ENCODE measurements around the gene RASA2. TPM values are rescaled to one million over a fixed set of nuclear protein-coding genes. Genes with fewer than 3 reads are reported as not detected.

The RASA2 gene
- polyA plus RNA-seq, 1 donor from 2014 or later, result 37.5 TPM

DNA sequence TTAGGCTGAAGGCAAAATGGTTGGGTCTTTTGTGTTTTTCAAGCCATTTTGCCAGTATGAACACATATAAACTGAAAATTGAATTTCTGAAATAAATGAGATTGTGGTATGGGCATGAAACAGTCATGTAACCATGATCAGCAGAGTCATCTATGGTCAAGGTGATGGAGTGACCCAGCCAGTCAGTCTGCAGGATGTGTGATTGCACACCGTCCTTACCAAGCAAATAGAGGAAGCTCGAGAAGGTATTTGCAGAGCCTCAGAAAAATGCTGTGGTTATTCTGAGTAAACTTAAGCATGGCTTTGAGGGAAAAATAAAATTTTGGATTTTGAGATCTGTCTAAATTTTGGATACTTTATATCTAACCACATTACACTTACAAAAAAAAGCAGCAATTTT, 155.4 kb downstream of the RASA2 start (continued):
- TF ChIP-seq SMC3 (conservative IDR thresholded peaks at IDR 0.05; ENCODE audit: poor library complexity) (no peak), POLR2AphosphoS5 (IDR thresholded peaks at IDR 0.05) (no peak)

DNA sequence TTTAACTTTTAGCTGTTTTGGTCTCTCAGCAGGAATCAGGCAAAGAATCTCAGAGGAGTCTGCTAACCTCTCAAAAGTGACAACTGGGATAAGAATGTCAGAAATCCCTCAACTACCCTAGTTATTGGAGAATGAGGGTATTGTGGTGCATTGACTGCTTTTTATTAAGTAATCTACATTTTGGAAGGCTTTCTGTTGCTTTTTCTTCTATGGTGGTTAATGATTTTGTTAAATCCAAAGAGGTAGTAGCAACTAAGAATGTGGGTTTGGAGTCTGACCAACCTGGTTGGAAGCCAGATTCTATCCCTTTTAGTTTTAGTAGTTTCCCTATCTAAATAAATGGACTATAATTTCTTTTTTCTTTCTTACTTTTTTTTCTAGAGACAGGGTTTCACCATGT, 156.6 kb downstream of the RASA2 start:
- H3K9me2 ChIP-seq (ENCODE audit: insufficient read depth, low read length), result no peaks in the 10 kb centered on the region
- no peaks in the 10 kb centered on the region for H3F3A ChIP-seq (ENCODE audit: insufficient read depth, low read length, poor library complexity, severe bottlenecking)
- no peak overlapping the region for H3K4me3 ChIP-seq (ENCODE audit: low read length)
- no peaks in the 10 kb centered on the region for H3K27me3 ChIP-seq (ENCODE audit: insufficient read depth, low read depth, low read length)
- no peak overlapping the region for H2AFZ ChIP-seq (ENCODE audit: low read depth, low read length)
- TF ChIP-seq RAD21 (conservative IDR thresholded peaks at IDR 0.05) (no peak), EP300 (conservative IDR thresholded peaks at IDR 0.05; ENCODE audit: poor library complexity, severe bottlenecking) (no peak), EZH2 (IDR thresholded peaks at IDR 0.05; ENCODE audit: borderline replicate concordance, insufficient read depth, low read length, poor library complexity, severe bottlenecking) (no peak), SMC3 (conservative IDR thresholded peaks at IDR 0.05; ENCODE audit: poor library complexity) (no peak), MXI1 (conservative IDR thresholded peaks at IDR 0.05; ENCODE audit: poor library complexity, severe bottlenecking) (no peak), POLR2AphosphoS5 (IDR thresholded peaks at IDR 0.05) (no peak), TAF1 (IDR thresholded peaks at IDR 0.05; ENCODE audit: low read depth) (no peak)
- TF ChIP-seq, protein P1, sequence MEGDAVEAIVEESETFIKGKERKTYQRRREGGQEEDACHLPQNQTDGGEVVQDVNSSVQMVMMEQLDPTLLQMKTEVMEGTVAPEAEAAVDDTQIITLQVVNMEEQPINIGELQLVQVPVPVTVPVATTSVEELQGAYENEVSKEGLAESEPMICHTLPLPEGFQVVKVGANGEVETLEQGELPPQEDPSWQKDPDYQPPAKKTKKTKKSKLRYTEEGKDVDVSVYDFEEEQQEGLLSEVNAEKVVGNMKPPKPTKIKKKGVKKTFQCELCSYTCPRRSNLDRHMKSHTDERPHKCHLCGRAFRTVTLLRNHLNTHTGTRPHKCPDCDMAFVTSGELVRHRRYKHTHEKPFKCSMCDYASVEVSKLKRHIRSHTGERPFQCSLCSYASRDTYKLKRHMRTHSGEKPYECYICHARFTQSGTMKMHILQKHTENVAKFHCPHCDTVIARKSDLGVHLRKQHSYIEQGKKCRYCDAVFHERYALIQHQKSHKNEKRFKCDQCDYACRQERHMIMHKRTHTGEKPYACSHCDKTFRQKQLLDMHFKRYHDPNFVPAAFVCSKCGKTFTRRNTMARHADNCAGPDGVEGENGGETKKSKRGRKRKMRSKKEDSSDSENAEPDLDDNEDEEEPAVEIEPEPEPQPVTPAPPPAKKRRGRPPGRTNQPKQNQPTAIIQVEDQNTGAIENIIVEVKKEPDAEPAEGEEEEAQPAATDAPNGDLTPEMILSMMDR (IDR thresholded peaks at IDR 0.05; ENCODE audit: poor library complexity, severe bottlenecking), result no peak
- TF ChIP-seq, protein P2, sequence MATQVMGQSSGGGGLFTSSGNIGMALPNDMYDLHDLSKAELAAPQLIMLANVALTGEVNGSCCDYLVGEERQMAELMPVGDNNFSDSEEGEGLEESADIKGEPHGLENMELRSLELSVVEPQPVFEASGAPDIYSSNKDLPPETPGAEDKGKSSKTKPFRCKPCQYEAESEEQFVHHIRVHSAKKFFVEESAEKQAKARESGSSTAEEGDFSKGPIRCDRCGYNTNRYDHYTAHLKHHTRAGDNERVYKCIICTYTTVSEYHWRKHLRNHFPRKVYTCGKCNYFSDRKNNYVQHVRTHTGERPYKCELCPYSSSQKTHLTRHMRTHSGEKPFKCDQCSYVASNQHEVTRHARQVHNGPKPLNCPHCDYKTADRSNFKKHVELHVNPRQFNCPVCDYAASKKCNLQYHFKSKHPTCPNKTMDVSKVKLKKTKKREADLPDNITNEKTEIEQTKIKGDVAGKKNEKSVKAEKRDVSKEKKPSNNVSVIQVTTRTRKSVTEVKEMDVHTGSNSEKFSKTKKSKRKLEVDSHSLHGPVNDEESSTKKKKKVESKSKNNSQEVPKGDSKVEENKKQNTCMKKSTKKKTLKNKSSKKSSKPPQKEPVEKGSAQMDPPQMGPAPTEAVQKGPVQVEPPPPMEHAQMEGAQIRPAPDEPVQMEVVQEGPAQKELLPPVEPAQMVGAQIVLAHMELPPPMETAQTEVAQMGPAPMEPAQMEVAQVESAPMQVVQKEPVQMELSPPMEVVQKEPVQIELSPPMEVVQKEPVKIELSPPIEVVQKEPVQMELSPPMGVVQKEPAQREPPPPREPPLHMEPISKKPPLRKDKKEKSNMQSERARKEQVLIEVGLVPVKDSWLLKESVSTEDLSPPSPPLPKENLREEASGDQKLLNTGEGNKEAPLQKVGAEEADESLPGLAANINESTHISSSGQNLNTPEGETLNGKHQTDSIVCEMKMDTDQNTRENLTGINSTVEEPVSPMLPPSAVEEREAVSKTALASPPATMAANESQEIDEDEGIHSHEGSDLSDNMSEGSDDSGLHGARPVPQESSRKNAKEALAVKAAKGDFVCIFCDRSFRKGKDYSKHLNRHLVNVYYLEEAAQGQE (IDR thresholded peaks at IDR 0.05; ENCODE audit: borderline replicate concordance), result no peak
- no peaks in the 10 kb centered on the region for H4K20me1 ChIP-seq (ENCODE audit: insufficient read depth)
- H3K9ac ChIP-seq (ENCODE audit: low read length), result no peak overlapping the region
- H3K27ac ChIP-seq (ENCODE audit: low read length), result no peak overlapping the region
- no peaks in the 10 kb centered on the region for H3K79me2 ChIP-seq (replicated peaks; ENCODE audit: insufficient read depth, low read length)
- H3K9me3 ChIP-seq (ENCODE audit: low read length), result no peaks in the 10 kb centered on the region
- no peak overlapping the region for H3K4me2 ChIP-seq (ENCODE audit: low read length)
- no peaks in the 10 kb centered on the region for H3K36me3 ChIP-seq (ENCODE audit: insufficient read depth, low read length)

DNA sequence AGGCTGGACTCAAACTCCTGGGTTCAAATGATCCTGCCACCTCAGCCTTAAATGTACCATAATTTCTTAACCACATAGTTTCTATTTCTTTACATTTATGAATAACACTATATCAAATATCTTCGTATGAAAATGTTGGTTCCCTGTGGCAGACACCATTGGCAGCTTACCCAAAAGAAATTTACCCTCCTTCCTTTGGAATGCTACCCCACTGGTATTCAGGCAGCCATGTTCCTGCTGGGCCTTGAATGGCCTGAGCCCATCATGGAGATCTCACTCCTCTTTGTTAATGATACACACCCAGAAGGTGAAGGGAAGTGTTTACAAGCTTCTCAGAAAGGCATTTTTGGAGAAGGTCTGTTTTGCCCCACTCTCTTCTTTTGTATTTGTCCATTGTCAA, 157.0 kb downstream of the RASA2 start:
- Histone ChIP-seq H3F3A (ENCODE audit: insufficient read depth, low read length, poor library complexity, severe bottlenecking) (no peaks in the 10 kb centered on the region), H3K27me3 (ENCODE audit: insufficient read depth, low read depth, low read length) (no peaks in the 10 kb centered on the region), H3K9me3 (ENCODE audit: low read length) (no peaks in the 10 kb centered on the region), H3K79me2 (replicated peaks; ENCODE audit: insufficient read depth, low read length) (no peaks in the 10 kb centered on the region), H3K4me2 (ENCODE audit: low read length) (no peak overlapping the region), H3K4me3 (ENCODE audit: low read length) (no peak overlapping the region), H3K27ac (ENCODE audit: low read length) (no peak overlapping the region), H3K36me3 (ENCODE audit: insufficient read depth, low read length) (no peaks in the 10 kb centered on the region), H3K9me2 (ENCODE audit: insufficient read depth, low read length) (no peaks in the 10 kb centered on the region), H3K9ac (ENCODE audit: low read length) (no peak overlapping the region), H2AFZ (ENCODE audit: low read depth, low read length) (no peak overlapping the region), H4K20me1 (ENCODE audit: insufficient read depth) (no peaks in the 10 kb centered on the region)
- TF ChIP-seq SMC3 (conservative IDR thresholded peaks at IDR 0.05; ENCODE audit: poor library complexity) (no peak), MXI1 (conservative IDR thresholded peaks at IDR 0.05; ENCODE audit: poor library complexity, severe bottlenecking) (no peak), TAF1 (IDR thresholded peaks at IDR 0.05; ENCODE audit: low read depth) (no peak), POLR2AphosphoS5 (IDR thresholded peaks at IDR 0.05) (no peak), EZH2 (IDR thresholded peaks at IDR 0.05; ENCODE audit: borderline replicate concordance, insufficient read depth, low read length, poor library complexity, severe bottlenecking) (no peak), EP300 (conservative IDR thresholded peaks at IDR 0.05; ENCODE audit: poor library complexity, severe bottlenecking) (no peak), RAD21 (conservative IDR thresholded peaks at IDR 0.05) (no peak)
- TF ChIP-seq, protein P2 (IDR thresholded peaks at IDR 0.05; ENCODE audit: borderline replicate concordance), result no peak
- TF ChIP-seq, protein P1 (IDR thresholded peaks at IDR 0.05; ENCODE audit: poor library complexity, severe bottlenecking), result no peak
